Measurements from ENCODE around the gene PID1. TPM values are rescaled to one million over a fixed set of nuclear protein-coding genes. Genes with fewer than 3 reads are reported as not detected.

The PID1 gene
- total RNA-seq, 1 experiment from 2014 or later: 0.15 TPM

DNA sequence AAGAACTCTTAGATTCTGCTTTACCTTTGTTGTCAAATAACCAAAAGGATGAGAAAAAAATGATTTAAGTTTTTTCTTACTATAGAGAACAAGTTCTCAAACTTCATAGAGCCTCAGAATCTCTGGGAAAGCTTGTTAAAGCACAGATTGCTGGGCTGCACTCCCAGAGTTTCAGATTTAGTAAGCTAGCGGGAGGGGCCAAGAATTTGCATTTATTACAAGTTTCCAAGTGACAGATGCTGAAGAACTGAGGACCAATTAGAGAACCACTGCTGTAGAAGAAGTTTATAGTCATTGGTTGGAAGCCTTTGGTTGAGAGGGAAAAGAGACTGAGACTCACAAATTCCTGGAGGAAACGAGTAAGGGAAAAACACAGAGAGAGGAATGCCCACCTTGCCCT is 32.1 kb downstream of the PID1 start (continued):
- TF ChIP-seq ZFX (IDR thresholded peaks at IDR 0.05): no peak
- no peak for TF ChIP-seq EZH2phosphoT487 (IDR thresholded peaks at IDR 0.05; ENCODE audit: borderline replicate concordance)
- no peak for TF ChIP-seq POLR2A (IDR thresholded peaks at IDR 0.05; ENCODE audit: borderline replicate concordance, extremely low read depth, insufficient read depth, insufficient read length)
- TF ChIP-seq ELF1 (IDR thresholded peaks at IDR 0.05; ENCODE audit: borderline replicate concordance, low read depth): no peak
- TF ChIP-seq JUND (IDR thresholded peaks at IDR 0.05): no peak
- TF ChIP-seq RAD21 (IDR thresholded peaks at IDR 0.05; ENCODE audit: low read depth): no peak

DNA sequence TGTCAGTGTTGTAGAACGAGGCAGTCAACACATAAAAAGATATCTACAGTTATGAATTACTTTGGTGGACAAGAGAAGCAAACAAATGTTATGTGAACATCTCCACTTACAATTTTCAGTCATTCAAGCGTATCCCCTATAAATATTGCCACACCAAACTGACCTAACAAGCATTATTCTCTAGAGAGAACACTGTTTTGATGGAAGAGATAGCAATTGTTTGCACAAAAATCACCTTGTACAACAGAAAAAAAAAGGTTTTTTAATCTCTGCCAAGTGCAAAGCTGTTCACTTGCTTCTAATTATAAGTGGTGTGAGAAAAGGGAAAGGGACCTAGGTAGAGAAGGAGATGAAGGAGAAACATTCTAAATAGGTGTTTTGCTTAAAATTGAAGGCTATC is 33.8 kb downstream of the PID1 start:
- no peaks in the 10 kb centered on the region for H3K4me1 ChIP-seq (ENCODE audit: control insufficient read depth in 1 of 2, insufficient read depth in 2 of 2, low read length in 2 of 2)
- H3K9ac ChIP-seq (ENCODE audit: low read length): no peak overlapping the region
- no peaks in the 10 kb centered on the region for H3K79me2 ChIP-seq (ENCODE audit: insufficient read depth, low read length)
- no peak overlapping the region for H3K27ac ChIP-seq (ENCODE audit: low read depth, low read length)
- TF ChIP-seq POLR2A (IDR thresholded peaks at IDR 0.05; ENCODE audit: borderline replicate concordance, extremely low read depth, insufficient read depth, insufficient read length) (no peak), EGR1 (IDR thresholded peaks at IDR 0.05; ENCODE audit: low read depth) (no peak), SP1 (IDR thresholded peaks at IDR 0.05; ENCODE audit: low read depth) (no peak), SRF (IDR thresholded peaks at IDR 0.05; ENCODE audit: low read depth) (no peak), ZFX (IDR thresholded peaks at IDR 0.05) (no peak), EZH2 (IDR thresholded peaks at IDR 0.05) (no peak), ELF1 (IDR thresholded peaks at IDR 0.05; ENCODE audit: borderline replicate concordance, low read depth) (no peak), CEBPB (IDR thresholded peaks at IDR 0.05; ENCODE audit: low read depth) (no peak)
- TF ChIP-seq, protein P1, sequence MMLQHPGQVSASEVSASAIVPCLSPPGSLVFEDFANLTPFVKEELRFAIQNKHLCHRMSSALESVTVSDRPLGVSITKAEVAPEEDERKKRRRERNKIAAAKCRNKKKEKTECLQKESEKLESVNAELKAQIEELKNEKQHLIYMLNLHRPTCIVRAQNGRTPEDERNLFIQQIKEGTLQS (IDR thresholded peaks at IDR 0.05): no peak
- H3K4me2 ChIP-seq (ENCODE audit: low read length): no peak overlapping the region
- peaks cover 0 to 8% of the 10 kb centered on the region in 2 experiments; a peak in 1 of 4 replicates for H3K9me3 ChIP-seq (ENCODE audit: control insufficient read depth in 1 of 2, insufficient read depth in 1 of 2, low read depth in 1 of 2, low read length in 2 of 2)
- no peaks in the 10 kb centered on the region for H4K20me1 ChIP-seq (ENCODE audit: insufficient read depth)
- ATAC-seq (no peak), DNase-seq (ENCODE audit: low read depth, low spot score) (no peak)
- no peaks in the 10 kb centered on the region for H3K36me3 ChIP-seq (ENCODE audit: control insufficient read depth in 1 of 2, insufficient read depth in 2 of 2, low read length in 2 of 2)
- POLR2A ChIA-PET: no interaction called here
- no peaks in the 10 kb centered on the region for H3K27me3 ChIP-seq (ENCODE audit: insufficient read depth, low read length)
- H3K9me2 ChIP-seq (ENCODE audit: insufficient read depth): no peaks in the 10 kb centered on the region
- RAD21 ChIA-PET (ENCODE audit: low non-redundant PET in 1 of 2, low total read pairs in 2 of 2, uncharacterized antibody in 2 of 2, unreplicated experiment in 2 of 2): no interaction called here
- no peak overlapping the region for H3K4me3 ChIP-seq (replicated peaks in 1 of 2; ENCODE audit: low read depth in 1 of 2, low read length in 2 of 2)
- CTCF ChIA-PET: no interaction called here
- H2AFZ ChIP-seq (ENCODE audit: low read depth, low read length, poor library complexity, severe bottlenecking): no peak overlapping the region
- intact Hi-C loops (cut with micrococcal nuclease): no loop called here
- no TSS peak for BruUV-seq (replicated peaks)

All from HCT116 (cell line).